GM18519 (cell line): ENCODE measurements around the gene SUSD2.
"Not testable (repeated sequence)": the region's sequence is repeated elsewhere in the genome, so short reads cannot be mapped to it uniquely, and the experiment has no call there.

Source experiments
- ATAC-seq: cut with Tn5 transposase; IDR thresholded peaks from one replicate; pipeline ENCODE4 v1.9.1; 2021; ENCODE audit warnings: mild to moderate bottlenecking, moderate library complexity; ENCODE audit not compliant: unreplicated experiment, low FRiP score

SUSD2 gene

GRCh38 chr22:24236656-24237055 lies 55.4 kb downstream of the SUSD2 start:
- ATAC-seq: no peak

DNA sequence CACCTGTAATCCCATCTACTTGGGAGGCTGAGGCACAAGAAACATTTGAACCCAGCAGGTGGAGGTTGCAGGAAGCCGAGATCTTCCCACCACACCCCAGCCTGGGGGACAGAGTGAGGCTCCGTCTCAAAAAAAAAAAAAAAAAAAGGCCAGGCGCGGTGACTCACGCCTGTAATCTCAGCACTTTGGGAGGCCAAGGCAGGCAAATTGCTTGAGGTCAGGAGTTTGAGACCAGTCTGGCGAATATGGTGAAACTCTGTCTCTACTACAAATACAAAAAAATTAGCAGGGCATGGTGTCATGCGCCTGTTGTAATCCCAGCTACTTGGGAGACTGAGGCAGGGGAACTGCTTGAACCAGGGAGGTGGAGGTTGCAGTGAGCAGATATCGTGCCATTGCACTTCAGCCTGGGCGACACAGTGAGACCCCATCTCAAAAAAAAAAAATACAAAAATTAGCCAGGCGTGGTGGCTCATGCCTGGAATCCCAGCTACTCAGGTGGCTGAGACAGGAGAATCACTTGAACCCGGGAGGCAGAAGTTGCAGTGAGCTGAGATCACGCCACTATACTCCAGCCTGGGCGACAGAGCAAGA lies 56.9 kb downstream of the SUSD2 start:
- ATAC-seq: not testable (repeated sequence)
